ENCODE data around the gene HOXA11.

The HOXA11 gene

DNA sequence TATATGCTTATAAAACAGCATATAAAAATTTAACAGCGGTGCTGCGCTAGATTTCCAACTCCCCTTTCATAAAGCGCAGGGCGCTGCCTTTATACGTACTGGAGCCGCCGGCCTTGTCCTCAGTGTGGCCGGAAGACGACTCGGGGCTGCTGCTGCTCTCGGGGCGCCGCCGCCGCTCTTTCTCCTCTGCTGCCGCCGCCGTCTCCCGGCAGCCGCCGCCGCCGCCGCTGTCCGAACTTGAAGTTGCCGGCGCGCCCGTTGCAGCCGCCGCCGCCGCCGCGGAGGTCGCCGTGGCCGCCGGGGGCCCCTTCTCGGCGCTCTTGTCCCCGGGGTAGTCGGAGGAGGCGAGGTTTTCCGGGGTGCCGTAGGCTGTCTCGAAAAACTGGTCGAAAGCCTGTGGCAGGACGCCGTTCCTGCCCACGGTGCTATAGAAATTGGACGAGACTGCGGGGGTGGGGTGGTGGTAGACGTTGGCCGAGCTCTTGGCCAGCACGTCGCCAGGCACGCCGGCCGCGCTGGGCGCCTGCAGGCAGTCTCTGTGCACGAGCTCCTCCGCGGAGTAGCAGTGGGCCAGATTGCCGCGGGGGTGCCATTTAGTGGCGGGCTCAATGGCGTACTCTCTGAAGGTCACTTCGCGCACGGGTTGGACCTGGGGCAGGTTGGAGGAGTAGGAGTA lies 557 bp downstream of the HOXA11 start:
- Histone ChIP-seq H3K4me3 (ENCODE audit: low read length) (no peak overlapping the region), H3K27ac (ENCODE audit: low read length) (no peak overlapping the region), H3K4me1 (ENCODE audit: control insufficient read depth, insufficient read depth, low read length) (peaks cover 8% of the 10 kb centered on the region), H3K9me3 (ENCODE audit: control insufficient read depth, insufficient read depth, low read length) (no peaks in the 10 kb centered on the region), H3K36me3 (ENCODE audit: control insufficient read depth, insufficient read depth, low read length) (no peaks in the 10 kb centered on the region), H3K27me3 (ENCODE audit: control insufficient read depth, insufficient read depth, low read length) (peaks cover 95% of the 10 kb centered on the region)
- no peak for DNase-seq (ENCODE audit: low read depth, low spot score)
- no CpG with 5 or more reads among the region's 72 CpGs for WGBS (ENCODE audit: insufficient coverage, insufficient read length)

DNA sequence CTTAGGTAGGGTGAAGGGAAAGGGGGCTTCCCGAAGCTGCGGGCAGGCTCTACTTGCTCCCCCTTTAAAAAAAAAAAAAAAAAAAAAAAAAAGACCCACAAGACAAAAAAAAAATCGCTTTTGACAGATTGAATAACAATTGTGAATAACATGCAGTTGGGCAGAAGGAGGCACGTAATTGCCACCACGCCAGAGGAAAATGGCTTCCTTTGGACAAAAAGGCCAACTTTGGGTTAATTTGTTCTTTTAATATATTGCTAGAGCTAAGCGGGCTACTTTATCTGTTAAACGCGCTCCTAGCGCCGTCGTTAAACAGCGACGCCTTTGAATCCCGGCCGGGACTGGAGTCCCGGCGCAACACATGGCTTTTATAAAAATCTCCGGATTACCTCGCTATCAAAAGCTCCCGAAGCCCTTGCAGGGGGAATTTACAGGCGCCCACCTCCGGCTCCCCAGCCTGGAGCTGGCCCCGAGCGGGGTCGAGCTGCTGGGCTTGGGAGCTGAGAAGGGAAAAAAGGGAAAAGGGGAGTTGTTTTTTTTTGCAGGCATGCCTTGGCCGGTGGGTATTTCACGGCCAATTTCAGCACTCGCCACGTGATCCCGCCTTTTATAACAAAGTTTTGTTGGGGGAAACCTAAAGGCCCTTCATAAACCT lies 1.2 kb downstream of the HOXA11 start:
- DNase-seq (ENCODE audit: low read depth, low spot score) = no peak
- Histone ChIP-seq H3K4me1 (ENCODE audit: control insufficient read depth, insufficient read depth, low read length) (peaks cover 6% of the 10 kb centered on the region), H3K4me3 (ENCODE audit: low read length) (no peak overlapping the region), H3K36me3 (ENCODE audit: control insufficient read depth, insufficient read depth, low read length) (no peaks in the 10 kb centered on the region), H3K9me3 (ENCODE audit: control insufficient read depth, insufficient read depth, low read length) (no peaks in the 10 kb centered on the region), H3K27me3 (ENCODE audit: control insufficient read depth, insufficient read depth, low read length) (peaks cover 95% of the 10 kb centered on the region), H3K27ac (ENCODE audit: low read length) (no peak overlapping the region)
- no CpG with 5 or more reads among the region's 30 CpGs for WGBS (ENCODE audit: insufficient coverage, insufficient read length)

DNA sequence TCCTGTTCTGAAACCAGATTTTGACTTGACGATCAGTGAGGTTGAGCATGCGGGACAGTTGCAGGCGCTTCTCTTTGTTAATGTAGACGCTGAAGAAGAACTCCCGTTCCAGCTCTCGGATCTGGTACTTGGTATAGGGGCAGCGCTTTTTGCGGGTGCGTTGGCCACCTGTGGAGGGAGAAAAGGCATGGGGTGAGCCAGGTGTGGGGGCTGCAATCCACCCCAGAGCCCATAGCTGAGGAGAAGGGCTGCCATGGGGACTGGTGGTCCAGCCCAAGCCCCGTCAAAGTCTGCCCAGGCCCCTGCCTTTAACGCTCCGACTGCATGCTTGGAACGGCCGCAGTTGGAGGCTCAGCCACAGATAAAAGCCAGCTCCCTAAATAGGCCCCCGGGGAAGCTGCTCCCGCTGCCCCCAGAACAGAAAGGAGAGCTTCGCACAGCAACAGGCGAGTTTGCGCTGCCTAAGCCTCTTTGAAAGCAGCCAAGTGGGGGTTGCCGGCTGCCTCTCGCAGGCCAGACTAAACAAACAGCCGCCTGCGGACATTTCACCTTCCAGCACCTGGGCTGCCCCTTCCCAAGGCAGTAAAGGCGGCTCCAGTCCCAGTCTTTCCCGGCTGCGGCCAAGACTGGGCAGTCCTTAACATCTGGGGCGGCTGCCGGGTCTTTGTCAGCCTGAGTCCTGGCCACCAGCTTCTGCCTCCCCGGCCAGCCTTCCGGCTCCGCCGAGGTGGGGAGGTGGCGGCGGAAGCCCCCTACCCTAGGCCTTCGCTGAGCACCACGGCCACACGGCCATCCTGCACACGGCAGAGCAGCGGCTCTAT lies 2.0 kb downstream of the HOXA11 start:
- no peak for DNase-seq (ENCODE audit: low read depth, low spot score)
- Histone ChIP-seq H3K4me3 (ENCODE audit: low read length) (no peak overlapping the region), H3K9me3 (ENCODE audit: control insufficient read depth, insufficient read depth, low read length) (no peaks in the 10 kb centered on the region), H3K27me3 (ENCODE audit: control insufficient read depth, insufficient read depth, low read length) (peaks cover 95% of the 10 kb centered on the region), H3K4me1 (ENCODE audit: control insufficient read depth, insufficient read depth, low read length) (peaks cover 6% of the 10 kb centered on the region), H3K36me3 (ENCODE audit: control insufficient read depth, insufficient read depth, low read length) (no peaks in the 10 kb centered on the region), H3K27ac (ENCODE audit: low read length) (no peak overlapping the region)
- WGBS (ENCODE audit: insufficient coverage, insufficient read length) = no CpG with 5 or more reads among the region's 39 CpGs

DNA sequence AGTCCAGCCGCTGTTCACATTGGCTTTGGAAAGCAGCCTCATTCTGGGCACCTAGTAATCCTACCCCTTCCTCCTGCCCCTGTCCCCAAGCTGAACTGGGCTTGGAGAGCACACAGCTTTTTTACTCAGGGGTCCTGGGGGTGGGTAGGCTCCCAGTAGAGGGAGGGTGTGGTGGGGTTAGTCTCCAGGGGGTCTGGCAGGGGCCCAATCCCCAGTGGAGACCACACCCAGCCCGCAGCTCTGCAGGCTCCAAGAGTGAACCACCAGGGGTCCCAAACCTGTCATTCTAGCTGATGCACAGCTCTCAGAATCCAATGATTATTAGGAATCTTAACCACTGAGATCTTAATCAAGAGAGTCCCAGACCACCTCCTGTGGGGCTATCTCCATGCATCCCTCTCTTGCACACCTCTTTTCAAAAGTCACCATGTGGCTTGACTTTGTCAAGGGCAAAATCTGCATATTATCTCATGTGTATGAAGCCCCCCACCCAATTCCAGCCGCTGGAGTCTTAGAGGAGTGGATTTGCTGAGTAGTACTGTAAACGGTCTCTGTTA lies 2.7 kb downstream of the HOXA11 start:
- Histone ChIP-seq H3K4me1 (ENCODE audit: control insufficient read depth, insufficient read depth, low read length) (peaks cover 3% of the 10 kb centered on the region), H3K27me3 (ENCODE audit: control insufficient read depth, insufficient read depth, low read length) (peaks cover 95% of the 10 kb centered on the region), H3K36me3 (ENCODE audit: control insufficient read depth, insufficient read depth, low read length) (no peaks in the 10 kb centered on the region), H3K27ac (ENCODE audit: low read length) (no peak overlapping the region), H3K4me3 (ENCODE audit: low read length) (no peak overlapping the region), H3K9me3 (ENCODE audit: control insufficient read depth, insufficient read depth, low read length) (no peaks in the 10 kb centered on the region)
- DNase-seq (ENCODE audit: low read depth, low spot score) = no peak
- no CpG with 5 or more reads among the region's 4 CpGs for WGBS (ENCODE audit: insufficient coverage, insufficient read length)

DNA sequence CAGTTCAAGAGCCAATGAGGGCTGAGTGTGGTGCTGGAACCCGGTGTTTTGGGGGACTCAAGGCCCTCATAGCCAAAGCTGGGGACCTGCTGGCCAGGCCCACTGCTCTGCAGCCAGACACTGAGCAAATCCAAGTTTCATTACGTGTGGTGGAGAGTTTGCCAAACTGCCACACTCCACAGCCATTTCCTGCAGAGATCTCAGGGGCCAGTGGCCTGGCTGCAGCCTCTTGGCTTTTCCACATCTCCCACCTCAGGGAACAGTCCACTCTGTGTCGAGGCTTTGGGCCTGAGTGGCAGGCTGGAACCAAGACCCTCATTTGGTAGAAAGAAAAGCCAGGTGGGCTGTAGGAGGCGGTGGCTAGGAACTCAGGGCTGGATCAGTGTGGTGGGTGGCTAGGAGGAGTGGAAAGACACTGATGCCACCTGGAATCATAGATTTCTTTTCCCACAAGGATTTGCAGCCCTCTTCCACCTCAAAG lies 3.2 kb downstream of the HOXA11 start:
- no peak for DNase-seq (ENCODE audit: low read depth, low spot score)
- Histone ChIP-seq H3K4me3 (ENCODE audit: low read length) (no peak overlapping the region), H3K27ac (ENCODE audit: low read length) (no peak overlapping the region), H3K27me3 (ENCODE audit: control insufficient read depth, insufficient read depth, low read length) (peaks cover 95% of the 10 kb centered on the region), H3K9me3 (ENCODE audit: control insufficient read depth, insufficient read depth, low read length) (no peaks in the 10 kb centered on the region), H3K4me1 (ENCODE audit: control insufficient read depth, insufficient read depth, low read length) (peaks cover 3% of the 10 kb centered on the region), H3K36me3 (ENCODE audit: control insufficient read depth, insufficient read depth, low read length) (no peaks in the 10 kb centered on the region)
- no CpG with 5 or more reads among the region's 4 CpGs for WGBS (ENCODE audit: insufficient coverage, insufficient read length)

DNA sequence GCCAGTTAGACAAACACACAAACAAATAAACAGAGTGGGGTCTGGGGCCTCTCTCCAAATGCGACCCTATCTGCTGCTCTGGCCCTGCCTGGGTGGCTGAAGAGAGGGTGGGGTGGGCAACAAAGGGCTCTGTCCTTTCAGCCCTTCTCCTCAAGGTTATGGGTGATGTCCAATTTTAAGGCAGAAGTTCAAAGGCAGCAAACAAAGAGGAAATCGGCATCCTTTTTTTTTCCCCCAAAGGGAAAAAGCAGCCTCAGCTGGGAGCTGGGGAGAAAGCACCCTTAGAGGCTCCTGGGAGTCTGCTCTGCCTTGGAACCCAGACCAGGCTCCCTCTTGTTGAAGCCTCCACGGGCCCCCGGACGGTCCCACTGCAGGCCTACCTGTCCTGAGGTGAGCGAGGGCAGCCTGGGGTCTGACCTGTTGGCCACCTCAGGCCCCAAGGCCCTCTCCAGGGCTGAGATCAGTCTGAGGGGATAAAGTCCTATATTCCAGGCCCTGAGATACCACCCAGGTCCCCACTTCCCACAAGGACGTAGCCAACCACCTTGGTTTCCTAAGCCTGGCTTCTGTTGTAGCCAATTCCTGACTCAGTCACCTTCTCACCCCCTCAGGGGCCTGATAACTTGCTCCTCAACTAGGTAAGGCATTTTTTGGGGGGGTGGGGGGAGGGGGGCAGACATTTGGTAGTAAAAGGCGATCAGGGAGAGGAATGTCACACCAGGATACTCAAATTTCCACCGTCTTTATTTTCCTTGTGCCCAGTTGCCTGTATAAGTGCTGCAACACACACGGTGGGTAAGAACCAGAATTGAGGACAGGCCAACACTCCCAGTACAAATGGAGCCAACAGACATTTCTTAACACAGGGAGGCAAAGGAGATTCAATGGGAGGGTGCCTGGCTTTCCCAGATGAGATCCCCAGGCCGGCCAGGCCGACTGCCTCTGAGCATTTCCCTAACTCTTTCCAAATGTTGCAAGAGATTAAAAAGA lies 4.3 kb downstream of the HOXA11 start:
- H3K27me3 ChIP-seq (ENCODE audit: control insufficient read depth, insufficient read depth, low read length) = peaks cover 97% of the 10 kb centered on the region
- H3K9me3 ChIP-seq (ENCODE audit: control insufficient read depth, insufficient read depth, low read length) = no peaks in the 10 kb centered on the region
- peaks cover 3% of the 10 kb centered on the region for H3K4me1 ChIP-seq (ENCODE audit: control insufficient read depth, insufficient read depth, low read length)
- H3K4me3 ChIP-seq (ENCODE audit: low read length) = no peak overlapping the region
- H3K27ac ChIP-seq (ENCODE audit: low read length) = no peak overlapping the region
- no peaks in the 10 kb centered on the region for H3K36me3 ChIP-seq (ENCODE audit: control insufficient read depth, insufficient read depth, low read length)
- WGBS (ENCODE audit: insufficient coverage, insufficient read length) = no CpG with 5 or more reads among the region's 12 CpGs
- no peak for DNase-seq (ENCODE audit: low read depth, low spot score)

DNA sequence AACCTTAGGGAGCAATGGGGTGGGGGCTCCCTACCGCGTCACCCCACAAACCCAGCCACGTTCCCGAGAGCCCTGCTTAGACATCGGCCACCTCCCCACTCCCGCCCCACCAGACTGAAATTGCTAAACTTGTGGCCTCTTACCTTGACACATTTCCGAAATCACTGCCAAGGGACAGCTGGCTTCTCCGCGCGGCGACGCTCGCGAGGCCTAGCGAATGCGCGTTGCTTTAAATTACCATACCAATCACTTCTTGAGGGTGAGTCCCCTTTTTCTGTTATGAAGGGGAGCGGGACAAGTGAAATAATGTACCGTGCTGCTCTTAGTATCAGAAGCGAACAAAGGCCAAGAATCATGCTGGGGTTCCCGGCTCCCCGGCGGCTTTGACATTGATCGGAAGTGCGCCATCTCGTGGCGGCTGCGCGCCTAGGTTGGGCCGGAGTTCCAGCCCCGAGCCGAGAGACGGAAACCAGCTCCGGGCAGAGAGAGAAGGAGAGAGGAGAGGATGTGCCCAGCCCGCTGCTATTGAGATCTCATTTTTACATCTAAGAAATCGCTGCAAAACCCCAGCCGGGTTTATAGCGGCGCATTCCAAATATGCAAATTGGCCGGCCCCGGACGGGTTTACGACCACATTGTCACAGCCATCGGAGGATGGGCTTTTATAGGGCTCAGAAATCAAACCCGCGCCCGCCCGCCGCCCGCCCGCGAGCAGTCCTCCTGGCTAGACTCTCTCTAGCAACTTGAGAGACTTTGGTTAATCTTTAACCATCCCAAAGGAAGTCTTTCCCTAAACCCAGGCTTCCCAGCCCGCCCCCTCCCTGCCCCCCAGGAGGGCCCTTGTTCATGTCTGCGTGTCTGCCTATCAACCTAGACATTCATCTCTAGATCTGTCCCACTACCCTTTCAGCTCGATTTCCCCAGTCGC lies 5.3 kb downstream of the HOXA11 start:
- H3K9me3 ChIP-seq (ENCODE audit: control insufficient read depth, insufficient read depth, low read length) = no peaks in the 10 kb centered on the region
- no CpG with 5 or more reads among the region's 56 CpGs for WGBS (ENCODE audit: insufficient coverage, insufficient read length)
- peaks cover 1% of the 10 kb centered on the region; the same call in 1 of the 2 replicates for H3K4me1 ChIP-seq (ENCODE audit: control insufficient read depth, insufficient read depth, low read length)
- no peak overlapping the region for H3K27ac ChIP-seq (ENCODE audit: low read length)
- H3K27me3 ChIP-seq (ENCODE audit: control insufficient read depth, insufficient read depth, low read length) = peaks cover 97% of the 10 kb centered on the region
- H3K36me3 ChIP-seq (ENCODE audit: control insufficient read depth, insufficient read depth, low read length) = no peaks in the 10 kb centered on the region
- no peak for DNase-seq (ENCODE audit: low read depth, low spot score)
- no peak overlapping the region for H3K4me3 ChIP-seq (ENCODE audit: low read length)

DNA sequence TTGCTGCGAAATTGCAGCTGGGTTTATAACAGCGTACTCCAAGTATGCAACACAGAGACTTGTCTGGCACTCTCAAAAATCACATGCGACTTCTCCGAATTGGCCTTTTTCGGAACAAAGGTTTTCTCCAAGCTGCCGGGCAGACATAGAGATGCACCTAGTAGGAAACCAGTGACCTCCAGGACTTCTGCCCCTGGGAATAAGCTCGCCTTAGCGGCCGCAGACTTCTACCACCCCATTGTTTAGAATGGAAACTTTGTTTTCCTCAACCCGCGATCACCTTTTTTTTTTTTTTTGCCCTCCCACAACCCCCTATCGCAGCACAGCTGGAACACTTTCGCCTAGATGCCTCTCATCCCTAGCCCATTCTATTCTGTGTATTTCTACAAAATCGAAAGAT lies 6.0 kb downstream of the HOXA11 start:
- H3K36me3 ChIP-seq (ENCODE audit: control insufficient read depth, insufficient read depth, low read length) = no peaks in the 10 kb centered on the region
- peaks cover 98% of the 10 kb centered on the region for H3K27me3 ChIP-seq (ENCODE audit: control insufficient read depth, insufficient read depth, low read length)
- no peak overlapping the region for H3K4me3 ChIP-seq (ENCODE audit: low read length)
- H3K4me1 ChIP-seq (ENCODE audit: control insufficient read depth, insufficient read depth, low read length) = peaks cover 1% of the 10 kb centered on the region; the same call in 1 of the 2 replicates
- no peaks in the 10 kb centered on the region for H3K9me3 ChIP-seq (ENCODE audit: control insufficient read depth, insufficient read depth, low read length)
- no peak overlapping the region for H3K27ac ChIP-seq (ENCODE audit: low read length)
- DNase-seq (ENCODE audit: low read depth, low spot score) = no peak
- WGBS (ENCODE audit: insufficient coverage, insufficient read length) = no CpG with 5 or more reads among the region's 14 CpGs

DNA sequence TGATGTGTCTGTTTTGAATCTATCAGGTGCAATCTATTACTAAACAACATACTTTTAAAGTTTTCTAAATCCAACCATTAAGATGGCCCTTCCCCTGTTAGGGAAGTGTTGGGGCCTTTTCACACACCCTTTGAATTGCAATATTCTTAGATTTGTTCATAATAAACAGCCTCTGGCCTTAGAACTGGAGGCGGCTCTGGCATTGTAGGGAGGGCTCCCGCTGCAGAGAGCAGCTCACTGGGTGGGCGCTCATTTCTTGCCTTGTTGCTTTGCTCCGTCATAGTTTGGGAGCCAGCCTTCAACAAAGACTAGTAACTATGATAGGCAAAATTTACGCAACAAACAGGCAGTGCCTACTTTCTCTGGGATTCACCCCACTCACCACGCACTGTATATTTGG lies 6.7 kb downstream of the HOXA11 start:
- H3K27me3 ChIP-seq (ENCODE audit: control insufficient read depth, insufficient read depth, low read length) = peaks cover 98% of the 10 kb centered on the region
- no peaks in the 10 kb centered on the region for H3K9me3 ChIP-seq (ENCODE audit: control insufficient read depth, insufficient read depth, low read length)
- no peak overlapping the region for H3K4me3 ChIP-seq (ENCODE audit: low read length)
- peaks cover 2% of the 10 kb centered on the region; the same call in 1 of the 2 replicates for H3K4me1 ChIP-seq (ENCODE audit: control insufficient read depth, insufficient read depth, low read length)
- WGBS (ENCODE audit: insufficient coverage, insufficient read length) = no CpG with 5 or more reads among the region's 6 CpGs
- H3K27ac ChIP-seq (ENCODE audit: low read length) = no peak overlapping the region
- DNase-seq (ENCODE audit: low read depth, low spot score) = no peak
- no peaks in the 10 kb centered on the region for H3K36me3 ChIP-seq (ENCODE audit: control insufficient read depth, insufficient read depth, low read length)
